ENCODE data around the gene AGBL2.
"Not testable (repeated sequence)": the region's sequence is repeated elsewhere in the genome, so short reads cannot be mapped to it uniquely, and the experiment has no call there.

The AGBL2 gene
- 3.0 to 6.9 (median 4.0) reads per million in 4 experiments for total RNA-seq

- peak; percentile 74 for DNase-seq
These were observed at the start of gene AGBL2 for GRCh38 chr11:47715082-47715669. TSS of gene AGBL2 (minus strand) at chr11:47715369. CDS start at chr11:47714650, 719 bp downstream.

DNA sequence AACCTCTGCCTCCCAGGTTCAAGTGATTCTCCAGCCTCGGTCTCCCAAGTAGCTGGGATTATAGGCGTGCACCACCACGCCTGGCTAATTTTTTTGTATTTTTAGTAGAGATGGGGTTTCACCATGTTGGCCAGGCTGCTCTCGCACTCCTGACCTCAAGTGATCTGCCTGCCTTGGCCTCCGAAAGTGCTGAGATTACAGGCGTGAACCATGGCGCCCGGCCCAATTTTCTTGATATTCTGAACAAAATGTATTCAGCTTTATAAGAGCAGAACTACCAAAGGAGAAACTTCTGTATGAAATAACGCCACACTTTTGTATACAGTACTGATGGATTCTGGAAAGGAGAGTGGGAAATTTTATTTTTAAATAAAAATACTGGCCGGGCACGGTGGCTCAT, 44.1 kb upstream of the AGBL2 start:
- not testable (repeated sequence) for DNase-seq

DNA sequence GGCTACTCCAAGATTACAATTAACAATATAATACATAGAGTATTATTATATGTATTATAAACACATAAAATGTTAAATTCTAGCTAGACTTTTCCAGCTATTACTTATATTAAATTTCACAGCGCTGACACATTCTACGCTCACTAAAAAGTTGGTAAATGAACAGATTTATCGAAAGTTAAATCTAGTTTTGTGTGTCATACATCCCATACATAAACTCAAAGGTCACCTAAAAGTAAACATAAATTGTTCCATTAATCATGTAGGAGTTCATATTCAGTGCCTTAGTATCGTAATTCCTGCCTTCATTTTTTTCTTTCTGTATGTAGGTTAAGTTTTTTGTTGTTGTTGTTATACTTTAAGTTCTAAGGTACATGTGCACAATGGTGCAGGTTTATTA, 41.0 kb upstream of the AGBL2 start:
- DNase-seq = no peak

DNA sequence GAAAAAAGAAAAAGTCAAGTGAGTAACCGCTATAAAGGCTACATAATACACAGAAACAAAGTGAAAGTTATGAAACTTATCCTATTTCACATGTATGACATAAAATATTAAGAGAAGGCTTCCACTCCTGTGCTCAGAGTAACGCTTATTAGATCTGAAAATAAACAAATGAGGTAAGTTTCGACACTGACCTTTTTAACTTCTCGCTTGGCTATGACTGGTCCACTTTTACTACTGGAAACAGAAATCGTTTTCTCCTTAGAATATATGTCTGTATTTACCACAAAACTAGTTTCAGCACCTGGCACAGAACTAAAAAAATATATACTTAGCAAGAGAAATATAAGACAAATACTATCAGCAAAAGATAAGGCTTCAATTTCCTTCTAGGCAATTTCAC, 35.6 kb upstream of the AGBL2 start:
- no peak for DNase-seq

GRCh38 chr11:47742494-47742893, 27.3 kb upstream of the AGBL2 start:
- DNase-seq = not testable (repeated sequence)

DNA sequence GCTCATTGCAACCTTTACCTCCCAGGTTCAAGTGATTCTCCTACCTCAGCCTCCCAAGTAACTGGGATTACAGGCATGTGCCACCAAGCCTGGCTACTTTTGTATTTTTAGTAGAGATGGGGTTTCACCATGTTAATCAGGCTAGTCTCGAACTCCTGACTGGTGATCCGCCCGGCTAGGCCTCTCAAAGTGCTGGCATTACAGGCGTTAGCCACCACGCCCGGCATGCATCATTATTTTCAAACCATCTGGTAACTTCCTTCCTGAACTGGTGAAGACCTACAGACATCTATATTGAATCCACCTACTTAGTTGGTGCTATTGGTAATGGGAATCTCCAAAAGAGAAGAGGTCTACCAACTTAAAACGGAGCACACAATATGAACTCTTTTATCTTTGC, 22.6 kb upstream of the AGBL2 start:
- DNase-seq = not testable (repeated sequence)

DNA sequence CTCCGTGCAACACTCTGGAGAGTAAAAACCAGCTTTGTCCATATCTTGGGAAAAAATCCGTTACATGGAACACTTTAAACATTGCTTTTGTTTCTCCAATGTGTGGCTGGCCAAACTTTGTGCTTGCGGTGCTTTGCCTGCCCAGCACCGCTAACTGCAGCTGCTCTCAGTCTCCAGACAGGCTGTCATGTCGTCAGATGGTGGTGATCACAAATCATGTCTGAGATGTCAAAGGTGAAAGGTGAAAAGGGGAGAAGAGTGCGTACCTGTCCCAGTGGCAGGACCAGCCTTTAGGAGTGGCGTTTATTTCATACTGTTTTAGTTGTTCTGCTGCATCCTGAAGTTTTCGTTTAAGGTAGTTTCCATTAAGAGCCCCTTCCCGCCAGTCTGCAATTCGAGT, 17.1 kb upstream of the AGBL2 start:
- no peak for DNase-seq

GRCh38 chr11:47731475-47731874, 16.3 kb upstream of the AGBL2 start:
- no peak for DNase-seq

- no peak for DNase-seq
These were observed 11.8 kb upstream of the AGBL2 start for GRCh38 chr11:47726878-47727514.

DNA sequence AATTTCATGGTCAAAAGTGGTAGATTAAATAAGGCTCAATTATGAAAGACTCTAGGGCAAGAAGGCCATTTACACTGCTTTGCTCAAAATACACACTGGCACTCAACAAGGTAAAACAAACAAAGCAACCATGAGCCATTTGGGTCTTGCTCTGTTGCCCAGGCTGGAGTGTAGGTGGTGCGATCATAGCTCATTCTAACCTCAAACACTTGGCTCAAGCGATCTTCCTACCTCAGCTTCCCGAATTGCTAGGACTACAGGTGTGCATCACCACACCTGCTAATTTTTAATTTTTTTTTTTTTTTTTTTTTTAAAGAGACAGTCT, 10.9 kb upstream of the AGBL2 start:
- no peak for DNase-seq

GRCh38 chr11:47725442-47726117, 10.4 kb upstream of the AGBL2 start:
- no peak for DNase-seq

- no peak for DNase-seq
These were observed 9.0 kb upstream of the AGBL2 start for GRCh38 chr11:47724041-47724729.

DNA sequence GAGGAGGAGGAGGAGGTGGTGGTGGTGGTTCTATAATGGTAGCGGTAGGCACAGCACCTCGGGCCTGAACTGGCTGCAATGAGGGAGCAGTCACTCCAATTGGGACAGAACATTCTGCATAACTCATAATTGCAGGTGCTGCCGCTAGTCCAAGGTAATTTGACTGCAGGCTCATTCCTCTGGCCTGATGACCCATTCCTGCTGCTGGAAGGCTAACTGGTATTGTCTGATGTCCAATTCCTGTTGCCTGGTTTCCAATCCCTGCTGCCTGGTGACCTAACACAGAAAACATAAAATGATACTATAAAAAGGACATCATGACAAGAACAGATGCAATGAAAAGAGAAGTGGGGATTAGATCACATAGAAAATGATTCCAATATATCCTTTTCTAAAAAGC, 7.9 kb upstream of the AGBL2 start:
- no peak for DNase-seq

- no peak for DNase-seq
These were observed 5.5 kb upstream of the AGBL2 start for GRCh38 chr11:47720651-47721050.

DNA sequence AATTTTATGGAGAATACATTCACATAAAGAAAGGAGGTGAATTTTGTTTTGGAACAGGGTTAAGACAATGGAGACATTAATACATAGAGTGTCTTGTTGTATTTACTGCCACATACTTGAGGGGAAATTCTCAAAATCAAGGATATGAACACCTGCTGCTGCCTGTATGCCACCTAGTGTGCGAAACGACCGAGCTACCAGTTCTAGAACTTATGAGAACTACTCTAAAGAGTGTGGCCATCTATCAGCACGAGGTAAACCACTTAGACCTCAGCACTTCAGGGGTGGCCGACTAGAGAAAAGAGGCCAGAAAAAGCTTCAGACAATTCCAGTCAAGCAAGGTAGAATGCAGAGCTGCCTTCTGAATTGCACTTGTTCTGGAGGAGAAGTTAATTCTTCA, 1.5 kb upstream of the AGBL2 start:
- no peak for DNase-seq

DNA sequence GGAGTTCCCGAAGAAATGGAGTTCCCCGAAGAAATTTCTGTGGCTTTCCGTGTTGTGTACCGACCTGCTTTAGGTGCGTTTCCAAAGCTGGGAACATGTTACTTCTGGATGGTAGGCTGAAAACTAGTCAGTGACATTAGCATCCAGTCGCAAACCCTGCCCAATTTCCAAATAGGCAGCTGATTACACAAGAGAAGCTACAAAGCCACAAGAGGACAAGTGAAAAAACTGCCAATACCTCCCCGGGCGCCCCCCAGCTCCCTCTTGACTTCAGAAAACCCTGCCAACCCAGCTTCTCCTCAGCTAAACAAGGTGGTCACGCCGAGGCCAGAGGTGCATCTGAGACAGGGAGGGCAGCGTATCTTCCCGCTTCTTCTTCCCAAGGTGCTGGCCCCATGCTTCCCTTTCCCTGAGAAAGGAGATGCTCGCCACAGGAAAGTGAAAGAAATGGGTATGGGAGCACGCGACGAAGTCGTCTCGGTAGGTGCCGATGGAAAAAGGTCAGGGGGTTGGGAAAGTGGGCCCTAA, 551 bp downstream of the AGBL2 start:
- no peak for DNase-seq

GRCh38 chr11:47711816-47712215, 3.4 kb downstream of the AGBL2 start:
- DNase-seq = no peak

DNA sequence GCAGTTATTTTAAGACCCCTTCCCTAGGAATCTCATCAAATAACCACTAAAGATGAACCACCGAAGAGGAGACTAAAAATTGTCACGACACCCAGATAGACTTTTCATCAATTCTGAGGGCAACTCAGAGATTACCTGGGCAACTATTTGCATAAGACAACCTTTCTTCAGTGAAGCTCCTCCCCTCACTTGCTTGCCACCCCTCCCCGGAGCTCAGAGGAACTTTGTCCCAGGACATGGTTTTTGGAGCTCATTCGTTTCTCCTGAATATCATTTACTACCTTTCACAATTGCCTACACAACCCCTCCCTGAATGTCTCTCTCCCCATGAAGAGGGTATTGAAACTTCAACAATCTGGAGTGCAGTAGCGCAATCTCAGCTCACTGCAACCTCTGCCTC, 3.9 kb downstream of the AGBL2 start:
- DNase-seq = no peak

- DNase-seq = not testable (repeated sequence)
These were observed 7.8 kb downstream of the AGBL2 start for GRCh38 chr11:47707275-47707786.

- DNase-seq = no peak
These were observed 9.4 kb downstream of the AGBL2 start for GRCh38 chr11:47705721-47706120.

- DNase-seq = no peak
These were observed 23.2 kb downstream of the AGBL2 start for GRCh38 chr11:47691979-47692378.

- no peak for DNase-seq
These were observed 25.7 kb downstream of the AGBL2 start for GRCh38 chr11:47689480-47689879.

DNA sequence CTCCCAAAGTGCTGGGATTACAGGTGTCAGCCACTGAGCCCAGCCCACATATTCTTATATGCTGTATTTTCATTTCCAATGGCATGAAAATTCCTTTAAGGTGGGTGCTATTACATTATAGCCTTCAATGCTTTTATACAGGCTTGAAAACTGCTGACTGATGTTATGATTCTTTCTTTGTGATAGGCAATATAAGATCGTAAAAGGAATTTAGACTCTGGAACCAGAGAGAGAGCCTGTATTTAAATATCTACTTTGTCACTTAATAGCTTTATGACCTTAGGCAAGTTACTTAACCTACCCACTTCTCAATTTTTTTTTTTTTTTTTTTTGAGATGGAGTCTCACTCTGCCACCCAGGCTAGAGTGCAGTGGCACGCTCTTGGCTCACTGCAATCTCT, 26.2 kb downstream of the AGBL2 start:
- DNase-seq = no peak

Measured in effector CD8-positive, alpha-beta T cell (primary cell).